Muscle layer of colon (tissue), 2 donors: Measurements from ENCODE around the gene DIABLO.
"Not testable (repeated sequence)": the region's sequence is repeated elsewhere in the genome, so short reads cannot be mapped to it uniquely, and the experiment has no call there.

Experiments
- H3K27ac ChIP-seq: one replicate; pipeline ENCODE4 v1.7.0; 2013; ENCODE audit warnings: low read depth, mild to moderate bottlenecking, low read length, moderate library complexity
- H3K27me3 ChIP-seq, 2 donors: one replicate each; pipeline ENCODE4 v1.7.0; 2013; ENCODE audit warnings: low read length in 2 of 2, mild to moderate bottlenecking in 2 of 2; ENCODE audit not compliant: insufficient read depth in 2 of 2, control insufficient read depth in 1 of 2
- H3K36me3 ChIP-seq: one replicate; pipeline ENCODE4 v1.7.0; 2013; ENCODE audit warnings: mild to moderate bottlenecking, low read length; ENCODE audit not compliant: insufficient read depth
- H3K4me1 ChIP-seq: one replicate; pipeline ENCODE4 v1.7.0; 2013; ENCODE audit warnings: mild to moderate bottlenecking, low read length; ENCODE audit not compliant: insufficient read depth
- H3K4me3 ChIP-seq, 2 donors: one replicate each; pipeline ENCODE4 v1.7.0; 2013; ENCODE audit warnings: low read length in 2 of 2, low read depth in 1 of 2, mild to moderate bottlenecking in 1 of 2, moderate library complexity in 1 of 2
- H3K9ac ChIP-seq: one replicate; pipeline ENCODE4 v1.7.0; 2013; ENCODE audit warnings: low read length
- H3K9me3 ChIP-seq: one replicate; pipeline ENCODE4 v1.7.0; 2013; ENCODE audit warnings: mild to moderate bottlenecking, low read length
- donor health status: abdominal sarcoma.
- donor health status: Adenocarcinoma of cecum.

DIABLO gene

GRCh38 chr12:122185079-122185478 lies 40.8 kb downstream of the DIABLO start:
- Histone ChIP-seq H3K27ac (no peak overlapping the region), H3K4me1 (no peaks in the 10 kb centered on the region), H3K4me3 (no peak overlapping the region), H3K9me3 (no peaks in the 10 kb centered on the region), H3K36me3 (no peaks in the 10 kb centered on the region), H3K9ac (no peak overlapping the region), H3K27me3 (no peaks in the 10 kb centered on the region)

GRCh38 chr12:122184517-122184916 lies 41.3 kb downstream of the DIABLO start:
- Histone ChIP-seq H3K27ac (no peak overlapping the region), H3K27me3 (no peaks in the 10 kb centered on the region), H3K4me1 (no peaks in the 10 kb centered on the region), H3K4me3 (no peak overlapping the region), H3K36me3 (no peaks in the 10 kb centered on the region), H3K9ac (no peak overlapping the region), H3K9me3 (no peaks in the 10 kb centered on the region)

GRCh38 chr12:122183588-122183940 lies 42.3 kb downstream of the DIABLO start:
- Histone ChIP-seq H3K4me3 (peak overlapping the region; percentile 43 to 54), H3K9ac (no peak overlapping the region), H3K9me3 (no peaks in the 10 kb centered on the region), H3K36me3 (no peaks in the 10 kb centered on the region), H3K27me3 (no peaks in the 10 kb centered on the region), H3K27ac (no peak overlapping the region), H3K4me1 (no peaks in the 10 kb centered on the region)

DNA sequence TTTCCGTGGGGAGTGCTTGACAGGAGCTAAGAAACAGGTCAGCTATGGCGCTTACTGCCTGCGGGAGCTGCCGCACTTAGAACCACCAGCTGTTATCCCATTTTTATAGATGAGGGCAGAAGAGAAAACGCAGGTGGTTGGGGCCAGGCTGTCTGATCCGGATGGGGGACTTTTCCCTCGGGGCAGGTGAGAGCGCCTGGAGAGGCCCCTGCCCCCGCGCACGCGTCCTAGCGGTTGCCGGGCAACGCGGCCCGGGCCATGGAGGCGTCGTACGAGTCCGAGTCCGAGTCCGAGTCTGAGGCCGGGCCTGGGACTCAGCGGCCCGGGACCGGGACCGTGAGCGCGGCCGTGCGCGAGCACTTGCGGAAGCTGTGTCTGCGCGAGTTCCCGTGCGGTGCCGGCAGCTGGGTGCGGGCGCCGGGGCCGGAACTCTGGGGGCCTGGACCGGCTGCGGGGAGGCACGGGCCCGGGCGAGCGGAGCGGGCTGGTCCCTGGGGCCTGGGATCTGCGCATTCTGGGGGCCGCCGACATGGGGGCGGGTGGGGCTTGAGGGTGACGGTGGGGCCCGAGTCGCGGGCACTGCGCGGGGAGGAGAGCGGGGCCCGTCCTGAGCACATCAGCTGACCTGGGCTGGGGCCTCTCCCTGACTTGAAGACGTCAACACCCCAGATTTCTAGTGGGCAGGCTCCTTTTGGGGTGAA lies 42.8 kb downstream of the DIABLO start, which contains the start of gene LRRC43:
LRRC43 (plus strand) TSS at position 237 of the 701 bp plus-strand sequence; CDS start at position 259, 22 bp downstream.
- Histone ChIP-seq H3K4me3 (peak within 1 kb of the TSS; percentile 43 to 54), H3K9me3 (no peaks in the 10 kb centered on the region), H3K4me1 (no peaks in the 10 kb centered on the region), H3K27me3 (no peaks in the 10 kb centered on the region), H3K9ac (no peak within 1 kb of the TSS), H3K27ac (no peak within 1 kb of the TSS), H3K36me3 (no peaks in the 10 kb centered on the region)

DNA sequence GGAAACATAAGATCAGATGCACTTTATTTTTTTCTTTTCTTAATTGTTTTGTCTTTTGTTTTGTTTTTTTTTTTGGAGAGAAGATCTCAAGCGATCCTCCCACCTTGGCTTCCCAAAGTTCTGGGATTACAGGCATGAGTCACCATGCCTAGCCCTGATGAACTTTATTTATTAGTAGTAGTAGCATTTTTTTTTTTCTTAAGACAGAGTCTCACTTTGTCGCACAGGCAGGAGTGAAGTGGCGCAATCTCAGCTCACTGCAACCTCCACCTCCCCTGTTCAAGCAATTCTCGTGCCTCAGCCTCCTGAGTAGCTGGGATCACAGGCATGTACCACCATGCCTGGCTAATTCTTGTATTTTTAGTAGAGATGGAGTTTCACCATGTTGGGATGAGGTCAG lies 49.4 kb downstream of the DIABLO start:
- not testable (repeated sequence) for H3K36me3 ChIP-seq, H3K9me3 ChIP-seq, H3K4me1 ChIP-seq, H3K27me3 ChIP-seq, H3K4me3 ChIP-seq, H3K27ac ChIP-seq, H3K9ac ChIP-seq

GRCh38 chr12:122174155-122174845 lies 51.6 kb downstream of the DIABLO start, which contains the start of gene IL31:
Gene IL31 (minus strand): TSS chr12:122174221. CDS start chr12:122174172, 49 bp downstream.
- peaks cover 0 to 6% of the 10 kb centered on the region in 2 donors for H3K27me3 ChIP-seq

GRCh38 chr12:122172262-122172939 lies 53.5 kb downstream of the DIABLO start:
- no peak overlapping the region for H3K4me3 ChIP-seq
- H3K4me1 ChIP-seq: no peaks in the 10 kb centered on the region
- H3K36me3 ChIP-seq: no peaks in the 10 kb centered on the region
- H3K27ac ChIP-seq: no peak overlapping the region
- peaks cover 0 to 6% of the 10 kb centered on the region in 2 donors for H3K27me3 ChIP-seq
- H3K9me3 ChIP-seq: no peaks in the 10 kb centered on the region
- no peak overlapping the region for H3K9ac ChIP-seq

More at GRCh38 chr12:122174155-122174845, 51.6 kb downstream of the DIABLO start, which contains the start of gene IL31:
- H3K36me3 ChIP-seq: no peaks in the 10 kb centered on the region
- H3K9me3 ChIP-seq: no peaks in the 10 kb centered on the region
- no peak within 1 kb of the TSS for H3K27ac ChIP-seq
- H3K9ac ChIP-seq: no peak within 1 kb of the TSS
- no peak within 1 kb of the TSS for H3K4me3 ChIP-seq
- H3K4me1 ChIP-seq: no peaks in the 10 kb centered on the region

- H3K4me1 ChIP-seq: no peaks in the 10 kb centered on the region
- H3K36me3 ChIP-seq: no peaks in the 10 kb centered on the region
- H3K4me3 ChIP-seq: no peak overlapping the region
- no peak overlapping the region for H3K27ac ChIP-seq
- no peak overlapping the region for H3K9ac ChIP-seq
- no peaks in the 10 kb centered on the region for H3K9me3 ChIP-seq
- peaks cover 0 to 6% of the 10 kb centered on the region in 2 donors for H3K27me3 ChIP-seq
Observed at GRCh38 chr12:122171399-122171798, 54.5 kb downstream of the DIABLO start.

- H3K9me3 ChIP-seq: no peaks in the 10 kb centered on the region
- no peak overlapping the region for H3K4me3 ChIP-seq
- H3K4me1 ChIP-seq: no peaks in the 10 kb centered on the region
- no peak overlapping the region for H3K9ac ChIP-seq
- no peaks in the 10 kb centered on the region for H3K36me3 ChIP-seq
- H3K27me3 ChIP-seq: peaks cover 0 to 6% of the 10 kb centered on the region in 2 donors
- no peak overlapping the region for H3K27ac ChIP-seq
Observed at GRCh38 chr12:122168492-122168891, 57.4 kb downstream of the DIABLO start.

GRCh38 chr12:122167356-122167925 lies 58.4 kb downstream of the DIABLO start:
- Histone ChIP-seq H3K9ac (no peak overlapping the region), H3K9me3 (no peaks in the 10 kb centered on the region), H3K36me3 (no peaks in the 10 kb centered on the region), H3K27ac (no peak overlapping the region), H3K4me3 (no peak overlapping the region), H3K27me3 (peaks cover 0 to 5% of the 10 kb centered on the region in 2 donors), H3K4me1 (no peaks in the 10 kb centered on the region)
